Fibroblast of the conjunctiva (primary cell): ENCODE results near the gene EPB41L4B.
"Not testable (repeated sequence)": the region's sequence is repeated elsewhere in the genome, so short reads cannot be mapped to it uniquely, and the experiment has no call there.

Source experiments
- DNase-seq: peaks from one replicate; pipeline ENCODE4 v3.0.0-alpha.2; 2010; ENCODE audit warnings: low read depth

Gene EPB41L4B

DNA sequence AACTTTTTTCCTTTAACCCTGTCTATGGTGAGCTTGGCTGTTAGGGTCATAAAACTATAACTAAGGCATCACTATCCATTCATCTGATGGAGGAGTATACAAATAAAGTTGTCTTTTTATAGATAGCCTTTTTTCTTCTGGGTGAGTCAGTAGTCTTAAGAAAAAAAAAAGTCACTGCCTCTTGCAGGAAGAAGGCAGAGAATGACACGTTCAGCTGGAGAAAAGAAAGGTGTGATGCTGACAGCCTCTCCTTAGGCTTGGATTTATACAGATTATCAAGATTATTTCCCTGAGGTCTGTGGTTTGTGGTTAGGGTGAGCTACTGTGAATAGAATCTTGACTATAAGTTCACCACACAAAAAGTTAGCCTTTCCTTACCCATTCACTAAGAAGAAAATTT lies 23.0 kb downstream of the EPB41L4B start:
- DNase-seq, result no peak

- DNase-seq, result no peak
These were observed 25.4 kb downstream of the EPB41L4B start for GRCh38 chr9:109295221-109296130.

DNA sequence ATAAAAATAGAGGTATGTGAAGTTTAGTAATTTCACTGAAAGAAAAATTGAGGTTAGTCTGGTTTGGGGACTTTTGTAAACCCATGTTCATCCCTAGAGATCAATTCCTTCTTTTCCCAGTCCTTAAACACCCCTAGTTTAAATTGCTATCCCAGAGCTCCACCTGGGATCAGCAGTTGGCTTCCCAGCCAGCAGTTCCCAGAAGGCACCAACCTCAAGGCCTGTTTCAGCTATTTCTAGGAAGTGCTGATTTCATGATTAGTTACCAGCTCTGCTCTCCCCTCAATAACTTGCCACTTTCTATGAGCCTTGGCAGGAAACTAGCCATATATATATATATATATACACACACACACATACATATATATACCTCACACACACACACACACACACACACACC lies 30.5 kb downstream of the EPB41L4B start:
- no peak for DNase-seq

DNA sequence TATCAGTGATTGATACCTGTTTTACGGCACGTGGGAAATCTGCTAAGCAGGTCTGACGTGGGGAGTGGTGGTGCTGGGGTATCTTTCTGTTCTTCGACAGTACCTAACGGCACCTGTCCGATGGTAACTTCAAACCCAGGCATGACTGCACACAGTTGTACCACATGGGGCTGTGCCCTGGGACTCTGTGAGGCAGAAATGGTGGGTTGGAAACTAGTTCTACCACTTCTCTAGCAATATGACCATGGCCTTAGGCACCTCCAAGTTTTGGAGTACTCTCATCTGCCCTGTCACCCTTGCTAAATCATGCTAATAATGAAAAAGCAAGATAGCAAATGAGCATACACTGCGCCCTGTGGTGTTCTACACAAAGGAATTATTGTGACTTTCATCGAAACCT lies 30.9 kb downstream of the EPB41L4B start:
- no peak for DNase-seq

- no peak for DNase-seq
These were observed 31.7 kb downstream of the EPB41L4B start for GRCh38 chr9:109289186-109289585.

DNA sequence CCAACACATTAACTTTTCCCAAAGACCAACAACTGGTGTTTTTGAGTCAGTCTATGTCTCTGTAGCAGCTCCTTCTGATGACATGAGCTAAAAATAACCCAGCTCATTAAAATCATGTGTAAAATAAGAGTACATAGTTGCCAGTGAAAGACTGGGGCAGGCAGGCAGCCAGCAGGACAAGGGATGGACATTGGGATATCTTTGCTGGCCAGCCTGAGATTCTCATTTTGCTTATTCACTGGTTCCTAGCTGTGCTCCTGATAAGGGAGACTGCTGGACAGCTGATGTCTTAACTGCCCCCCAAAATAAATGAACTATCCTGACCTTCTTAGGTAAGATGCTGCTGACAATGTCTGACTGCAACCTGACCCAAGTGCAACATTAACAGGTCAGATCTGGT lies 33.9 kb downstream of the EPB41L4B start:
- no peak for DNase-seq

GRCh38 chr9:109286571-109286977 lies 34.3 kb downstream of the EPB41L4B start:
- DNase-seq, result no peak

DNA sequence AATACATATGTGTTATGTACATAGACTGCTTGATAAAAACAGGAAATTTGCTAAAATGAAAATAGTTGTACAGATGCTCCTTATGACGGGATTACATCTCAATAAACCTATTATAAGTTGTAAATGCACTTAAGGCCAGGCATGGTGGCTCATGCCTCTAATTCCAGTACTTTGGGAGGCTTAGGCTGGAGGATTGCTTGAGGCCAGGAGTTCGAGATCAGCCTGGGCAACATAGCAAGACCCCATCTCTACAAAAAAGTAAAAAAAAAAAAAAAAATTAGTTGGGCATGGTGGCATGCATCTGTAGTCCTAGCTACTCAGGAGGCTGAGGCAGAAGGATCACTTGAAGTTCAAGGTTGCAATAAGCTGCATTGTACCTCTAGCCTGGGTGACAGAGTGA lies 37.2 kb downstream of the EPB41L4B start:
- DNase-seq, result not testable (repeated sequence)

- no peak for DNase-seq
These were observed 37.8 kb downstream of the EPB41L4B start for GRCh38 chr9:109283012-109283411.

- no peak for DNase-seq
These were observed 38.6 kb downstream of the EPB41L4B start for GRCh38 chr9:109282302-109282701.

GRCh38 chr9:109281518-109281917 lies 39.3 kb downstream of the EPB41L4B start:
- DNase-seq, result no peak

DNA sequence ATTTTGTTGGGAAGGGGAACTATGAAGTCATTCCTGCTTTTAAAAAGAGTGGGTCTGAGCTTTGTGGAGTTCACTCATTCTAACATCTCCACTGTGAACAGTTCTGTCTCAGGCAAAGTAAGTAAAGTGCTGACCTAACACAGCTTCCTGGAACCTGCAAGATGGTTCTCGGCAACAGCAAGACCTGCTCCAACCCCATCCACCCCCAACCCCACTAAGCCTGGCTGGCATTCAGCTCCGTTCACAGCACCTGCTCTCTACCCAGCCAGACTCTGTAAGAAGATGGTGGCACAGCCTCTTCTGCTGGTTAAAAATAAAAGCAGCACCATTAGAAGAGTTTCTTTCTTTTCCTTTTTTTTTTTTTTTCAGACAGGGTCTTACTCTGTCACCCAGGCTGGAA lies 42.0 kb downstream of the EPB41L4B start:
- no peak for DNase-seq

DNA sequence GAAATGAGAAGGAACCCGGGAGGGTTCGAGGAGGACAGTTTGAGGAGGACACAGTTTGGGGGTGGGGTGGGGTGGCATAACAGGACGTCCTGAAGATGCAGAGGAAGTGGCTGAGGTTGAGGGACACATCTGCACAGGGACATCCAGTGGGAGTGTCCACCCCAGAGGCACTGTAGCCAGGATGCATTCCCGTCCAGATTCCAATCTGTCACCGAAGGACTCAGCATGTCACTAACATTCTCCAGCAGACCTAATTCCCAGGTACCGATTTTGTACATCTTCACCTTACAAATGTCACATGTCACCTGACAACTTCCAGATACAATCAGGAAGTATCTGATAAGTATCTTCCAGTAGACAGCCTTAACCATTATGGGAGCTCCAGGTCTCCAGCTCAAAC lies 42.6 kb downstream of the EPB41L4B start:
- no peak for DNase-seq

GRCh38 chr9:109277451-109277850 lies 43.4 kb downstream of the EPB41L4B start:
- no peak for DNase-seq

- DNase-seq, result no peak
These were observed 44.1 kb downstream of the EPB41L4B start for GRCh38 chr9:109276469-109277440.

GRCh38 chr9:109274884-109275730 lies 45.8 kb downstream of the EPB41L4B start:
- DNase-seq, result no peak

DNA sequence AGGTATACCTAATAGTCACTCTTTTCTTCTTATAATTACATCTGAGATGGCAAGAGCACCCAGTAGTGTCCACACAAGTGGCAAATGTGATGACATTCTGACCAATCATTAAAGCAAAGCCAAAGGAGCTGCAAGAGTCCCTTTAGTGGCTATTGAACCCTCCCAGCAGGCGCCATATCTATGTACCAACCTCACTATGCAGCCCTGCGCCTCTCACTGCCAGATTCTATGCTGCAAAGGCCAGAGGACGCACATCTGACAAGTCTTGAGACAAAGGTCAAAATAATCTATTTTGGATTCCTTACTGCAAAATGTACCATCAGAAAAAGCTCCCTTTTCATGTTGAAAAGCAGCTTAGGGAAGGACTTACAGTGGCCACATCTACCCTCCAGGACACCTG lies 47.0 kb downstream of the EPB41L4B start:
- no peak for DNase-seq

- DNase-seq, result no peak
These were observed 48.1 kb downstream of the EPB41L4B start for GRCh38 chr9:109272745-109273144.

GRCh38 chr9:109272045-109272444 lies 48.8 kb downstream of the EPB41L4B start:
- DNase-seq, result no peak

GRCh38 chr9:109270971-109271925 lies 49.6 kb downstream of the EPB41L4B start:
- no peak for DNase-seq

DNA sequence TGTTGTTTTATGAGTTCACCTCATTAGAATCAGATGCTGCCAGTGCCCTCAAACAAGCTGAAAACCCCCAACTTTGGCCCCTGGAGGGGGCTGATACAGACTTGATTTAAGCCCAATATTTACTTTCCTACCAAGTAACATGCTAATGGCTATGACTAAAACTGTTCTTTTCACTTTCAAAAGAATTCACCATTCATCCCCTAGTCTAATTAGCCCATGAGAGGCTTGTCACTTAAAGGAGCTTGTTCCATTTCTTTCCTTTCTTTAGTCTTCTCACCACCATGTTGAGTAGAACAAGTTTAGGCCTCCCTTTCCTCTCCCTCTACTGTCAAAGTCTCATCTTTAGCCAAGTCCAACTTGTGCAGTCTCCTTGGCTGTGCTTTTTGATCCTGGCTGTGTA lies 50.4 kb downstream of the EPB41L4B start:
- no peak for DNase-seq
